ENCODE measurements around the gene DCUN1D2.

DCUN1D2 gene

GRCh38 chr13:113426591-113426986 is 63.9 kb downstream of the DCUN1D2 start:
- Histone ChIP-seq H3K4me1 (ENCODE audit: control insufficient read depth in 1 of 2, insufficient read depth in 1 of 2, low read depth in 1 of 2, low read length in 1 of 2) (no peaks in the 10 kb centered on the region), H3K27ac (no peak overlapping the region), H3K36me3 (no peaks in the 10 kb centered on the region), H3K27me3 (no peaks in the 10 kb centered on the region), H3K4me3 (ENCODE audit: low read depth in 1 of 2, low read length in 1 of 2) (no peak overlapping the region), H3K9me3 (no peaks in the 10 kb centered on the region)
- TF ChIP-seq CTCF (IDR thresholded peaks at IDR 0.05) = no peak

- Histone ChIP-seq H3K27me3 (no peaks in the 10 kb centered on the region), H3K36me3 (no peaks in the 10 kb centered on the region), H3K4me3 (ENCODE audit: low read depth in 1 of 2, low read length in 1 of 2) (no peak overlapping the region), H3K9me3 (no peaks in the 10 kb centered on the region), H3K27ac (no peak overlapping the region), H3K4me1 (ENCODE audit: control insufficient read depth in 1 of 2, insufficient read depth in 1 of 2, low read depth in 1 of 2, low read length in 1 of 2) (no peaks in the 10 kb centered on the region)
- TF ChIP-seq CTCF (IDR thresholded peaks at IDR 0.05) = no peak
Observed at GRCh38 chr13:113425941-113426590, 64.4 kb downstream of the DCUN1D2 start.

GRCh38 chr13:113423520-113424163 is 66.9 kb downstream of the DCUN1D2 start:
- H3K36me3 ChIP-seq = no peaks in the 10 kb centered on the region
- no peak for TF ChIP-seq CTCF (IDR thresholded peaks at IDR 0.05)
- H3K27ac ChIP-seq = no peak overlapping the region
- no peaks in the 10 kb centered on the region for H3K27me3 ChIP-seq
- no peaks in the 10 kb centered on the region for H3K4me1 ChIP-seq (ENCODE audit: control insufficient read depth in 1 of 2, insufficient read depth in 1 of 2, low read depth in 1 of 2, low read length in 1 of 2)
- H3K9me3 ChIP-seq = no peaks in the 10 kb centered on the region
- H3K4me3 ChIP-seq (ENCODE audit: low read depth in 1 of 2, low read length in 1 of 2) = no peak overlapping the region

- H3K4me1 ChIP-seq (ENCODE audit: control insufficient read depth in 1 of 2, insufficient read depth in 1 of 2, low read depth in 1 of 2, low read length in 1 of 2) = no peaks in the 10 kb centered on the region
- H3K4me3 ChIP-seq (ENCODE audit: low read depth in 1 of 2, low read length in 1 of 2) = no peak overlapping the region
- H3K27ac ChIP-seq = no peak overlapping the region
- no peaks in the 10 kb centered on the region for H3K9me3 ChIP-seq
- no peak for TF ChIP-seq CTCF (IDR thresholded peaks at IDR 0.05)
- no peaks in the 10 kb centered on the region for H3K36me3 ChIP-seq
- no peaks in the 10 kb centered on the region for H3K27me3 ChIP-seq
Observed at GRCh38 chr13:113422807-113423519, 67.5 kb downstream of the DCUN1D2 start.

GRCh38 chr13:113421673-113422270 is 68.7 kb downstream of the DCUN1D2 start:
- Histone ChIP-seq H3K4me3 (ENCODE audit: low read depth in 1 of 2, low read length in 1 of 2) (no peak overlapping the region), H3K27me3 (peaks cover 7% of the 10 kb centered on the region), H3K36me3 (no peaks in the 10 kb centered on the region), H3K9me3 (no peaks in the 10 kb centered on the region), H3K4me1 (ENCODE audit: control insufficient read depth in 1 of 2, insufficient read depth in 1 of 2, low read depth in 1 of 2, low read length in 1 of 2) (no peaks in the 10 kb centered on the region), H3K27ac (no peak overlapping the region)
- TF ChIP-seq CTCF (IDR thresholded peaks at IDR 0.05) = no peak
